ENCODE results near the gene PFDN2.

Gene PFDN2

DNA sequence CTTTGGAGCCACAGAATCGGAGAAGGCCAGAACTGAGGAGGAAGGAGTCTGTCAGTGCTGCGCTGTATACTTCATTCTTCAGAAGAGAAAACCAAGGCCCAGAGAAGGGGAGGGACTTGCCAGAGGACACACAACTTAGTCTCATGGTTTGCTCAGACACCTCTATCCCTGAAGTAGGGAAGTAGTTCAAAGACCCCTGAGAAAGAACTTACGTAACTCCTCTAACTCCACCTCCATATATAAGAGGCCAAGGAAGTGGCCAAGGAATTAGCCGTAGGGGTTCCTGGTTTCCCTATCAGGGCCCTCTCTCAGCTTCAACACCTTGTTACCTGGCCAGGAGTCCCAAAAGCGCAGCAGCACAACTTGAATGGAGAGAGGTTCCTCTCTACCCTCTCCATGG is 27.9 kb downstream of the PFDN2 start:
- Histone ChIP-seq H3K36me3 (ENCODE audit: control insufficient read depth, insufficient read depth, low read length) (no peaks in the 10 kb centered on the region), H3K9me3 (ENCODE audit: control insufficient read depth, insufficient read depth, low read length) (no peaks in the 10 kb centered on the region), H3K4me1 (ENCODE audit: control insufficient read depth, insufficient read depth, low read length) (0 out of 2 replicates have a peak, but pooled peaks cover 2% of the 10 kb centered on the region), H3K4me3 (ENCODE audit: low read length) (no peak overlapping the region), H3K27ac (ENCODE audit: low read length) (no peak overlapping the region), H3K27me3 (ENCODE audit: control insufficient read depth, insufficient read depth, low read length) (no peaks in the 10 kb centered on the region)
- no peak for DNase-seq (ENCODE audit: low read depth, low spot score)
- no CpG with 5 or more reads among the region's 5 CpGs for WGBS (ENCODE audit: insufficient coverage, insufficient read length)

DNA sequence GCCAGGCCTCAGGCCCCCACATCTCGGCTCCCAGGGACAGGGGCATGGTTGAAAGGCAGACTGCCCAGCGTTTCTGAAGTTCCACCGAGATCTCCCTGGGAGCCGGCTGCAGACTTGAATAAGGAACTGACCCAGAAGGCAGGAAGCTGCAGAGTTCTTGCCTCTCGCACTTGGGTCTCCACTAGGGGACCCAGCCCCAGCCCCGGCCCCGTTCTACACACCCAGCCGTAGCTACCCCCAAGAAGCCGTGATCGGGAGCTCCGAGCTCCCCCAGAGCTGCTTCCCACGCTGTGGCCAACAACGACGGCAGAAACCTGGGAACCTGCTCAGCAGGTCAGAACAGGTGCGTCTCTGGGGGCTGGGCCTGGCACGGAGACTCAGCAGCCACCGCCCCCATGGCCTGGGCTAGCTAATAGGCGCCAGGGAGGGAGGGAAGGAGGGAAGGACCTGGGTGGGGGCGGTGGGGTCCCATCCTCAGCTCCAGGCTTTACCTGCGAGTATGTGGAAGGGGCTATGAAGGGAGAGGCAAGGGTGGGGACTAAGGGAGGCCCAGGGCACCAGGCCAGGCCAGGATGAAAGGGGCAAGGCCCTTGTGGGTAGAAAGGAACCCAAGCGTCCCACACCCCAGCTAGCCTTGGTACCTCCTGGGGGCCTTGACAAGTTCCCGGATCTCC is 28.4 kb downstream of the PFDN2 start, which contains the start of gene NECTIN4:
Gene NECTIN4 (minus strand): TSS at position 308 of the 674 bp plus-strand sequence. CDS start 262 bp downstream, at position 46.
- Histone ChIP-seq H3K36me3 (ENCODE audit: control insufficient read depth, insufficient read depth, low read length) (no peaks in the 10 kb centered on the region), H3K27ac (ENCODE audit: low read length) (no peak within 1 kb of the TSS), H3K4me3 (ENCODE audit: low read length) (no peak within 1 kb of the TSS), H3K27me3 (ENCODE audit: control insufficient read depth, insufficient read depth, low read length) (no peaks in the 10 kb centered on the region), H3K4me1 (ENCODE audit: control insufficient read depth, insufficient read depth, low read length) (0 out of 2 replicates have a peak, but pooled peaks cover 2% of the 10 kb centered on the region), H3K9me3 (ENCODE audit: control insufficient read depth, insufficient read depth, low read length) (no peaks in the 10 kb centered on the region)
- WGBS (ENCODE audit: insufficient coverage, insufficient read length) = no CpG with 5 or more reads among the region's 22 CpGs
- DNase-seq (ENCODE audit: low read depth, low spot score) = no peak

DNA sequence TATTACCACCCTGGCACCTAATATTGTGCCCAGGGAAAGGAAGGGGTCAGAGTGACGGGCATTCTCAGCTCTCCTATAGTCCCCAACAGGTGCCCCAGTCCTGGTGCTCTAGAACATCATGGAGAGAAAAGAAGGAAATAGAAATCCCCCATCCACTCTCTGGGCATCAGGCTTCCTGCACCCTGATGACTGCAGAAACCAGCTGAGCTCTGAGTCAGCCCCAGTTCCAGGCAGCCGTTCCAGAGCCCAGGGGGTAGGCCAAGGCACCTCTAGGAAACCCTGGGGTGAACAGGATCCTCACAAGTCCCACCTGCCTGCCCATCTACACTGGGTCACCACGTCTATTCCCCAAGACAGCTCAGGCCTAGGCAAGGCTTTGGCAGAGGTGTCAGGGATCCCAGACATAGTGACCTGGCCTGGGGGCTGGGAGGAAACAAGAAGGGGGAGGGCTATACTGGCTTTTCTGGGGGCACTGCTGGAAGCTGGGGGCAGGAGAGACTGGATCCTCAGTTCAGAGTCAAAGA is 29.2 kb downstream of the PFDN2 start:
- no peaks in the 10 kb centered on the region for H3K36me3 ChIP-seq (ENCODE audit: control insufficient read depth, insufficient read depth, low read length)
- 0 out of 2 replicates have a peak, but pooled peaks cover 2% of the 10 kb centered on the region for H3K4me1 ChIP-seq (ENCODE audit: control insufficient read depth, insufficient read depth, low read length)
- WGBS (ENCODE audit: insufficient coverage, insufficient read length) = no CpG with 5 or more reads among the region's 3 CpGs
- DNase-seq (ENCODE audit: low read depth, low spot score) = no peak
- no peak overlapping the region for H3K4me3 ChIP-seq (ENCODE audit: low read length)
- no peaks in the 10 kb centered on the region for H3K27me3 ChIP-seq (ENCODE audit: control insufficient read depth, insufficient read depth, low read length)
- no peak overlapping the region for H3K27ac ChIP-seq (ENCODE audit: low read length)
- no peaks in the 10 kb centered on the region for H3K9me3 ChIP-seq (ENCODE audit: control insufficient read depth, insufficient read depth, low read length)

DNA sequence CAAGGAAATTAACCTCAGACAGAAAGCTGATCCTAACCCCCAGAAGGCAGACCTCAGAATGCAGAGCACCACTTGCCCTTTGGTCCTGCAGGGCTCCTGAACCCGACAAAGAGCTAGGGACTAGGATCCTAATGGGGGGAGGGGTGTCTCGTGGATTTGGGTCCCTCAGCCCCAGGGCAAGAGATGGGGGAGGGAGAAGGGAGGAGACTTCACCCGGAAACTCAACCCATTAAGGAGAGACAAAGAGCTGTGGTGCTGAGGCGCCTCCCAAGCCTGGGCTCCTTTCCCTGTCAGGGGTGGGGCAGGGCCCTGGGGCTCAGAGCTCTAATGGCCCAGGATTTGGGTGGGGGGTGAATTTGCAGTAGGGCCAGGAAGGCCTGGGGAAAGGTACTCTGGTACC is 31.4 kb downstream of the PFDN2 start:
- no peaks in the 10 kb centered on the region for H3K27me3 ChIP-seq (ENCODE audit: control insufficient read depth, insufficient read depth, low read length)
- no peaks in the 10 kb centered on the region for H3K9me3 ChIP-seq (ENCODE audit: control insufficient read depth, insufficient read depth, low read length)
- no peaks in the 10 kb centered on the region for H3K36me3 ChIP-seq (ENCODE audit: control insufficient read depth, insufficient read depth, low read length)
- WGBS (ENCODE audit: insufficient coverage, insufficient read length) = no CpG with 5 or more reads among the region's 4 CpGs
- no peak overlapping the region for H3K4me3 ChIP-seq (ENCODE audit: low read length)
- H3K4me1 ChIP-seq (ENCODE audit: control insufficient read depth, insufficient read depth, low read length) = 0 out of 2 replicates have a peak, but pooled peaks cover 2% of the 10 kb centered on the region
- DNase-seq (ENCODE audit: low read depth, low spot score) = no peak
- H3K27ac ChIP-seq (ENCODE audit: low read length) = no peak overlapping the region

DNA sequence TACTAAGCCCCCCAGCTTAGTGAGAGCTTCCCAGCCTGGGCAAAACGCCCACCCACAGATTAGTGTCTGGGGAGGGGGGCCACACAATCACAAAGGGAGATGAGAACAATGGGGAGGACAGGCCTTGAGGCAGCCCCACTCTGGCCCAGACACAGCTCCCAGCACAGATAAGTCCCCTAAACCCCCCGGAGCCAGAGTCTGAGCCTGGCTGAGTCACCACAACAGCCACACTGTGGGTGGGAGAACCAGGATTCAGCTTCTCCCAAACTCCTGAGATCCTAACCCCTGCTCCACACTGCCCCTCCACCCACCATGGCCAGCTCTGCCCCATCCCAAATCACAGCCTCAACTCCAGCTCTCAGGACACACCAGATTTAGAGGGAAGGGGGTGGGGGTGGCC is 32.7 kb downstream of the PFDN2 start:
- Histone ChIP-seq H3K36me3 (ENCODE audit: control insufficient read depth, insufficient read depth, low read length) (no peaks in the 10 kb centered on the region), H3K27ac (ENCODE audit: low read length) (no peak overlapping the region), H3K9me3 (ENCODE audit: control insufficient read depth, insufficient read depth, low read length) (no peaks in the 10 kb centered on the region), H3K4me1 (ENCODE audit: control insufficient read depth, insufficient read depth, low read length) (0 out of 2 replicates have a peak, but pooled peaks cover 2% of the 10 kb centered on the region), H3K4me3 (ENCODE audit: low read length) (no peak overlapping the region), H3K27me3 (ENCODE audit: control insufficient read depth, insufficient read depth, low read length) (no peaks in the 10 kb centered on the region)
- no CpG with 5 or more reads among the region's 2 CpGs for WGBS (ENCODE audit: insufficient coverage, insufficient read length)
- no peak for DNase-seq (ENCODE audit: low read depth, low spot score)

DNA sequence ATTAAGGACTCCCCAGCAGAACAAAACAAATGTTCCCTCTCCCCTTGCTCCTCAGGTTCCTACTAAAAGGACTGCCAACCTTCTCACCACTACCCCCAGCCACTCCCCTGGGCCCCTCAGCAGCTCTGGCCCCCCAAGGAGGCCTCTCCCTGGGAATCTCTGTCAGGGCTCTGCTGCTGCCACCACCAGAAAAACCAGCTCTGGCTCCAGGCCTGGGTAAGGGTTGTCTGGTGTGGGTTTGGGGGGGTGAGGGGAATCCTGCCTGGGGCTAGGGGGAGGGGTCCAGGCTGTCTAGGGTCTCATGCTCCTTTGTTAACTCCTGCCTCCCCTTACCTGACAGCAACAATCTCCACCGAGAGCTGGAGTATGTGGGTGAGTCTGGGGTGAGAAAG is 33.2 kb downstream of the PFDN2 start:
- Histone ChIP-seq H3K4me1 (ENCODE audit: control insufficient read depth, insufficient read depth, low read length) (0 out of 2 replicates have a peak, but pooled peaks cover 2% of the 10 kb centered on the region), H3K9me3 (ENCODE audit: control insufficient read depth, insufficient read depth, low read length) (no peaks in the 10 kb centered on the region), H3K27ac (ENCODE audit: low read length) (no peak overlapping the region), H3K4me3 (ENCODE audit: low read length) (no peak overlapping the region), H3K27me3 (ENCODE audit: control insufficient read depth, insufficient read depth, low read length) (no peaks in the 10 kb centered on the region), H3K36me3 (ENCODE audit: control insufficient read depth, insufficient read depth, low read length) (no peaks in the 10 kb centered on the region)
- DNase-seq (ENCODE audit: low read depth, low spot score) = no peak
- no CpG with 5 or more reads among the region's 1 CpG for WGBS (ENCODE audit: insufficient coverage, insufficient read length)

DNA sequence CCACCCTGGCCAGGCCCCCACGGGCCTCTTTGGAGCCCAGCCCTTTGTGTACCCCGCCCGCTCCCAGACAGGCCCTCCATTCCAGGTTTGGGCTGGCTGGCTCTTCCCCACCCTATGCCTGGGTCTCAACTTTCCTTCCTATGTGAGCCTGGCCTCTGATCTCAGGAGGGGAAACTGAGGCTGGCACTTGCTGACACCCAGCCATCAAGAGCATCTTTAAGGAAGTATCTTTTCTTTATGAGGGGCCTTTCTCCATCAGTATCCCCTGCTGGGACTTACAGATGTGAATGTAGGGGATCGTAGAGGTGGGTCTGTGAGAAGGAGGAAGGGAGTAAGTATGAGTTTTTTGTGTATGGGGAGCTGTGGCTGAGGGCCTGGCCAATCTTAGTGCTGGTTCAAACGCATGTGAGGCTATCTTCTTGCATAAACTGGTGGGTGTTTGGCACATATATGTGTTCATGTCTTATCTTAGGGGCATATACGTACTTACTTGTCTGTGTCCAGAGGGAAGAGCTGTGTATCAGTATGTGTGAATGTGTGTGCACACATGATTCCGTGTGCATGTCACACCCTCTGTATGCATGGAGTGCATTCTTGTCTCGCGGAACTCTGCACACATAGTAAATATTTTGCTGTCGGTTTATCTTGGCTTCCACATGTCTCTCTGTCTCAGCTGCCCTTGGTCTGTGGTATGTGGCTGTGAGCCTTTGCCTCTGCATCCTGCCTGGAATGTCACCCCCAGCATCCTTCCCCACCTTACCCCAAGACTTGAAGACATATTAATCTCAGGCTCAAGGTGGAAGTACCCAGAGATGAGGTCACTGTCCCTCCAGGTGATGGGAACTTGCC is 33.9 kb downstream of the PFDN2 start:
- no peak overlapping the region for H3K4me3 ChIP-seq (ENCODE audit: low read length)
- no CpG with 5 or more reads among the region's 10 CpGs for WGBS (ENCODE audit: insufficient coverage, insufficient read length)
- H3K9me3 ChIP-seq (ENCODE audit: control insufficient read depth, insufficient read depth, low read length) = no peaks in the 10 kb centered on the region
- no peaks in the 10 kb centered on the region for H3K36me3 ChIP-seq (ENCODE audit: control insufficient read depth, insufficient read depth, low read length)
- no peak for DNase-seq (ENCODE audit: low read depth, low spot score)
- no peaks in the 10 kb centered on the region for H3K27me3 ChIP-seq (ENCODE audit: control insufficient read depth, insufficient read depth, low read length)
- H3K4me1 ChIP-seq (ENCODE audit: control insufficient read depth, insufficient read depth, low read length) = 0 out of 2 replicates have a peak, but pooled peaks cover under 1% of the 10 kb centered on the region
- H3K27ac ChIP-seq (ENCODE audit: low read length) = no peak overlapping the region

DNA sequence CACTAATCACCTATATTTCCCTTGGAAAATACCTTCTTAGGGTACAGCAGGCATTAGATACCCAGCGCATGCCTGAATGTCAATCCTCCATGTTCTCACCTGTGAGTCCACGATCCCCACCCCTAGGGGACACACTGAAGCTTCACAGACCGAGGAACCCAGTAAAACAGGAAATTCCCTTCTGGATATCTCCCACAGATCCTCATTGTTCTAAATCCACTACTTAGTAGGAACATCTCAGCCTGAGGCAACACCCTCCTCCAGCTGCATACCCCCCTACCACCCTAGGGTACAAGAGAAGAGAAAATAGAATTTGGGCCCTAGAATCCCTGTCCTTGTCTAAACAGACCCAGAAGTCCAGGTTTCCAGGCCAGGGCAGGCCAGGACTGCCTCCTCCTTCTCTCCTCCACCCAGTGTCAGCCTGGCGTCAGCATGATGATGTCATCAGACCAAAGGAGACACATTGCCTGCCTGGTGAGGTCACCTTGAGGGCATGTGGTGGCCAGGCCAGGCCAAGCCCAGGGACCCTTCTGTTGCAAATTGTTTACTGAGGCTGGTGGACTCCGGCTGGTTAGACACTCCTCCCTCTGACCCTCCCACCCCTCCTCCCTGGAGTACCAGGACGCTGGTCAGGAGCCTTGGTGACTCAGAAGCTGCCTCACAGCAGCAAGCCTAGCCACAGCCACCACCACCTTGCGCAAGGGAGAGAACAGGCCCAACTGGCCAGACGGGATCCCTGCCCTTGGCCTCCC is 34.7 kb downstream of the PFDN2 start:
- Histone ChIP-seq H3K27ac (ENCODE audit: low read length) (no peak overlapping the region), H3K4me3 (ENCODE audit: low read length) (no peak overlapping the region), H3K27me3 (ENCODE audit: control insufficient read depth, insufficient read depth, low read length) (no peaks in the 10 kb centered on the region), H3K36me3 (ENCODE audit: control insufficient read depth, insufficient read depth, low read length) (no peaks in the 10 kb centered on the region), H3K4me1 (ENCODE audit: control insufficient read depth, insufficient read depth, low read length) (no peaks in the 10 kb centered on the region), H3K9me3 (ENCODE audit: control insufficient read depth, insufficient read depth, low read length) (no peaks in the 10 kb centered on the region)
- DNase-seq (ENCODE audit: low read depth, low spot score) = no peak
- no CpG with 5 or more reads among the region's 8 CpGs for WGBS (ENCODE audit: insufficient coverage, insufficient read length)

DNA sequence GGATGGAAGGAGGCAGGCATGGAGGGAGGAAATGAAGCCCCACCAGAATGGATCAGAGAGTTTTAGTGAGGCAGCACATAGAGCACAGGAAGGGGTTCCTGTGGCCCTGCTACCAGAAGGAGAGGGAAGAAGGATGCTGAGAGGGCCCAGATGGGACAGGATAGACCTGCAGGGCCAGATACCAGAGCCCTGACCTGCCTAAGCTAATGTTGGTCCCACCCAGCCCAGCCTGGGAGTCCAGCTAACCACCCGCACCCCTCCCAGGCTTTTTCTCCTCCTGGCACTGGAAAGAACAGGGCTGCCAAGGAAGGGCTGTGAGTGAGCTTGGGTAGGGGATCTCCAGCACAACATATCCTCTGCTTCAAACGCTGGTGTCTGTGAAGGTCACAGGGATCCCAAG is 35.4 kb downstream of the PFDN2 start:
- Histone ChIP-seq H3K4me1 (ENCODE audit: control insufficient read depth, insufficient read depth, low read length) (no peaks in the 10 kb centered on the region), H3K9me3 (ENCODE audit: control insufficient read depth, insufficient read depth, low read length) (no peaks in the 10 kb centered on the region), H3K27me3 (ENCODE audit: control insufficient read depth, insufficient read depth, low read length) (no peaks in the 10 kb centered on the region), H3K36me3 (ENCODE audit: control insufficient read depth, insufficient read depth, low read length) (no peaks in the 10 kb centered on the region), H3K4me3 (ENCODE audit: low read length) (no peak overlapping the region), H3K27ac (ENCODE audit: low read length) (no peak overlapping the region)
- WGBS (ENCODE audit: insufficient coverage, insufficient read length) = no CpG with 5 or more reads among the region's 2 CpGs
- DNase-seq (ENCODE audit: low read depth, low spot score) = no peak

DNA sequence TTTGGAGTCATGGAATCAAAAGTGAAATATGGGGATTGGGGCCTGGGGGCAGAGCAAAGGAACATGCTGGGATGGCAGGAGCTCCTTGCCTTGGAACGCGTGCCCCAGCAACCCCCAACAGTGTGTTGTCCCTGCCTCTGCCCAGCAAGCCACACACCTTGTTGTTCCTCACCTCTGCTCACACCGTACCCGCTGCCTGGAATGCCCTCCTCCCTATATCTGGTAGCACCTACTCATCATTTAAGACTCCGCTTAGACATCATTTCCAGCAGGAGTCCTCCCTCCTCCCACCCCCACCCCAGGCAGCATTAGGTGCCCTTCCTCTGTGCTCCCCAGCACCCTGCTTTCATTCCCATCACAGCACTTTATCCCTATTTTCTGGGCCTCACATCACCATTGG is 36.3 kb downstream of the PFDN2 start:
- Histone ChIP-seq H3K4me3 (ENCODE audit: low read length) (no peak overlapping the region), H3K4me1 (ENCODE audit: control insufficient read depth, insufficient read depth, low read length) (no peaks in the 10 kb centered on the region), H3K27ac (ENCODE audit: low read length) (no peak overlapping the region), H3K27me3 (ENCODE audit: control insufficient read depth, insufficient read depth, low read length) (no peaks in the 10 kb centered on the region), H3K36me3 (ENCODE audit: control insufficient read depth, insufficient read depth, low read length) (no peaks in the 10 kb centered on the region), H3K9me3 (ENCODE audit: control insufficient read depth, insufficient read depth, low read length) (no peaks in the 10 kb centered on the region)
- no CpG with 5 or more reads among the region's 5 CpGs for WGBS (ENCODE audit: insufficient coverage, insufficient read length)
- no peak for DNase-seq (ENCODE audit: low read depth, low spot score)
